ENCODE measurements around the gene COQ2.
"Not testable (repeated sequence)": the region's sequence is repeated elsewhere in the genome, so short reads cannot be mapped to it uniquely, and the experiment has no call there.

COQ2 gene

GRCh38 chr4:83282049-83282535 is 2.5 kb downstream of the COQ2 start:
- DNase-seq = peak; percentile 38

GRCh38 chr4:83281307-83281706 is 3.3 kb downstream of the COQ2 start:
- DNase-seq = no peak

- DNase-seq = no peak
Observed at GRCh38 chr4:83276299-83277040, 8.1 kb downstream of the COQ2 start.

GRCh38 chr4:83273926-83274325 is 10.7 kb downstream of the COQ2 start:
- DNase-seq = not testable (repeated sequence)

- no peak for DNase-seq
Observed at GRCh38 chr4:83272900-83273299, 11.7 kb downstream of the COQ2 start.

GRCh38 chr4:83269256-83269655 is 15.3 kb downstream of the COQ2 start:
- no peak for DNase-seq

- DNase-seq = no peak
Observed at GRCh38 chr4:83268491-83268890, 16.1 kb downstream of the COQ2 start.

- DNase-seq = no peak
Observed at GRCh38 chr4:83267830-83268475, 16.6 kb downstream of the COQ2 start.

- no peak for DNase-seq
Observed at GRCh38 chr4:83267121-83267829, 17.3 kb downstream of the COQ2 start.

- DNase-seq = no peak
Observed at GRCh38 chr4:83266689-83267088, 17.9 kb downstream of the COQ2 start.

- no peak for DNase-seq
Observed at GRCh38 chr4:83263106-83263505, 21.5 kb downstream of the COQ2 start.

GRCh38 chr4:83262682-83263081 is 21.9 kb downstream of the COQ2 start:
- no peak for DNase-seq

- DNase-seq = no peak
Observed at GRCh38 chr4:83261307-83261706, 23.3 kb downstream of the COQ2 start.

- DNase-seq = no peak
Observed at GRCh38 chr4:83259586-83259985, 25.0 kb downstream of the COQ2 start.

- DNase-seq = no peak
Observed at GRCh38 chr4:83258461-83258860, 26.1 kb downstream of the COQ2 start.

GRCh38 chr4:83257811-83258210 is 26.8 kb downstream of the COQ2 start:
- no peak for DNase-seq

- no peak for DNase-seq
Observed at GRCh38 chr4:83255584-83255983, 29.0 kb downstream of the COQ2 start.

- DNase-seq = peak; percentile 75
Observed at GRCh38 chr4:83252782-83253405, 31.7 kb downstream of the COQ2 start.

GRCh38 chr4:83251447-83251830 is 33.2 kb downstream of the COQ2 start:
- DNase-seq = no peak

- no peak for DNase-seq
Observed at GRCh38 chr4:83250687-83251446, 33.7 kb downstream of the COQ2 start.

GRCh38 chr4:83248486-83248885 is 36.1 kb downstream of the COQ2 start:
- no peak for DNase-seq

Measured in CD4-positive, alpha-beta T cell treated with Interleukin-15 for 1 hour (primary cell).